ENCODE measurements around the gene FLNB.

The FLNB gene

GRCh38 chr3:58112185-58112535 is 103.9 kb downstream of the FLNB start:
- DNase-seq, result no peak

- no peak for DNase-seq
These were observed 107.0 kb downstream of the FLNB start for GRCh38 chr3:58115175-58115574.

- DNase-seq, result no peak
These were observed 108.1 kb downstream of the FLNB start for GRCh38 chr3:58116161-58116955.

- DNase-seq, result no peak
These were observed 108.8 kb downstream of the FLNB start for GRCh38 chr3:58116985-58117384.

- no peak for DNase-seq
These were observed 109.4 kb downstream of the FLNB start for GRCh38 chr3:58117561-58118181.

- DNase-seq, result no peak
These were observed 111.0 kb downstream of the FLNB start for GRCh38 chr3:58119186-58119585.

GRCh38 chr3:58120075-58120812 is 112.0 kb downstream of the FLNB start:
- DNase-seq, result no peak

- no peak for DNase-seq
These were observed 113.0 kb downstream of the FLNB start for GRCh38 chr3:58121183-58121582.

GRCh38 chr3:58122936-58123700 is 114.9 kb downstream of the FLNB start:
- no peak for DNase-seq

GRCh38 chr3:58124387-58124786 is 116.2 kb downstream of the FLNB start:
- DNase-seq, result no peak

- no peak for DNase-seq
These were observed 121.0 kb downstream of the FLNB start for GRCh38 chr3:58129041-58129770.

- no peak for DNase-seq
These were observed 122.4 kb downstream of the FLNB start for GRCh38 chr3:58130591-58130990.

- DNase-seq, result no peak
These were observed 123.0 kb downstream of the FLNB start for GRCh38 chr3:58131101-58131825.

GRCh38 chr3:58132850-58133249 is 124.6 kb downstream of the FLNB start:
- DNase-seq, result no peak

GRCh38 chr3:58134468-58134867 is 126.2 kb downstream of the FLNB start:
- DNase-seq, result no peak

GRCh38 chr3:58135712-58136543 is 127.7 kb downstream of the FLNB start:
- no peak for DNase-seq

- no peak for DNase-seq
These were observed 129.1 kb downstream of the FLNB start for GRCh38 chr3:58137306-58137705.

- no peak for DNase-seq
These were observed 133.6 kb downstream of the FLNB start for GRCh38 chr3:58141766-58142345.

- DNase-seq, result no peak
These were observed 135.3 kb downstream of the FLNB start for GRCh38 chr3:58143417-58144055.
